ENCODE measurements around the gene OCA2. TPM values are rescaled to one million over a fixed set of nuclear protein-coding genes. Genes with fewer than 3 reads are reported as not detected.

The OCA2 gene
- total and polyA plus RNA-seq, 4 donors = 0.49 to 23.0 (median 2.3) TPM

GRCh38 chr15:27817258-27817657 is 281.9 kb downstream of the OCA2 start:
- H3K27me3 ChIP-seq (ENCODE audit: control insufficient read depth in 3 of 3, insufficient read depth in 3 of 3, low read length in 2 of 3) = no peaks in the 10 kb centered on the region
- no peak overlapping the region for H3K9ac ChIP-seq (ENCODE audit: insufficient read depth in 1 of 2, low read length in 2 of 2)
- WGBS, 2 donors = 80 to 91% methylated on average over 3 of the region's 3 CpGs
- TF ChIP-seq, protein P1, sequence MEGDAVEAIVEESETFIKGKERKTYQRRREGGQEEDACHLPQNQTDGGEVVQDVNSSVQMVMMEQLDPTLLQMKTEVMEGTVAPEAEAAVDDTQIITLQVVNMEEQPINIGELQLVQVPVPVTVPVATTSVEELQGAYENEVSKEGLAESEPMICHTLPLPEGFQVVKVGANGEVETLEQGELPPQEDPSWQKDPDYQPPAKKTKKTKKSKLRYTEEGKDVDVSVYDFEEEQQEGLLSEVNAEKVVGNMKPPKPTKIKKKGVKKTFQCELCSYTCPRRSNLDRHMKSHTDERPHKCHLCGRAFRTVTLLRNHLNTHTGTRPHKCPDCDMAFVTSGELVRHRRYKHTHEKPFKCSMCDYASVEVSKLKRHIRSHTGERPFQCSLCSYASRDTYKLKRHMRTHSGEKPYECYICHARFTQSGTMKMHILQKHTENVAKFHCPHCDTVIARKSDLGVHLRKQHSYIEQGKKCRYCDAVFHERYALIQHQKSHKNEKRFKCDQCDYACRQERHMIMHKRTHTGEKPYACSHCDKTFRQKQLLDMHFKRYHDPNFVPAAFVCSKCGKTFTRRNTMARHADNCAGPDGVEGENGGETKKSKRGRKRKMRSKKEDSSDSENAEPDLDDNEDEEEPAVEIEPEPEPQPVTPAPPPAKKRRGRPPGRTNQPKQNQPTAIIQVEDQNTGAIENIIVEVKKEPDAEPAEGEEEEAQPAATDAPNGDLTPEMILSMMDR (IDR thresholded peaks at IDR 0.05; ENCODE audit: control extremely low read depth, extremely low read depth) = no peak
- no peak for DNase-seq
- H3K27ac ChIP-seq (ENCODE audit: low read depth in 1 of 2, low read length in 1 of 2) = no peak overlapping the region
- no peak for ATAC-seq (ENCODE audit: insufficient read depth, low FRiP score)
- H3K4me1 ChIP-seq (ENCODE audit: control insufficient read depth in 5 of 5, insufficient read depth in 5 of 5, low read length in 5 of 5) = peaks cover 0 to 3% (median 0%) of the 10 kb centered on the region in 5 donors
- H3K36me3 ChIP-seq (ENCODE audit: control insufficient read depth in 4 of 4, insufficient read depth in 4 of 4, low read length in 4 of 4) = no peaks in the 10 kb centered on the region
- H3K4me3 ChIP-seq = no peak overlapping the region
- H3K9me3 ChIP-seq (ENCODE audit: control insufficient read depth in 4 of 4, insufficient read depth in 3 of 4, low read length in 3 of 4) = peaks cover 0 to 7% (median 0%) of the 10 kb centered on the region in 4 donors

- TF ChIP-seq, protein P1 (IDR thresholded peaks at IDR 0.05; ENCODE audit: control extremely low read depth, extremely low read depth) = no peak
- Histone ChIP-seq H3K9ac (ENCODE audit: insufficient read depth in 1 of 2, low read length in 2 of 2) (no peak overlapping the region), H3K4me1 (ENCODE audit: control insufficient read depth in 5 of 5, insufficient read depth in 5 of 5, low read length in 5 of 5) (peaks cover 0 to 8% (median 0%) of the 10 kb centered on the region in 5 donors), H3K36me3 (ENCODE audit: control insufficient read depth in 4 of 4, insufficient read depth in 4 of 4, low read length in 4 of 4) (no peaks in the 10 kb centered on the region), H3K9me3 (ENCODE audit: control insufficient read depth in 4 of 4, insufficient read depth in 3 of 4, low read length in 3 of 4) (peaks cover 0 to 7% (median 0%) of the 10 kb centered on the region in 4 donors), H3K27me3 (ENCODE audit: control insufficient read depth in 3 of 3, insufficient read depth in 3 of 3, low read length in 2 of 3) (no peaks in the 10 kb centered on the region), H3K4me3 (no peak overlapping the region), H3K27ac (ENCODE audit: low read depth in 1 of 2, low read length in 1 of 2) (no peak overlapping the region)
- ATAC-seq (ENCODE audit: insufficient read depth, low FRiP score) (no peak), DNase-seq (no peak)
- WGBS, 2 donors = 90 to 91% methylated on average over 8 of the region's 8 CpGs
These were observed 282.3 kb downstream of the OCA2 start for GRCh38 chr15:27816790-27817189.

DNA sequence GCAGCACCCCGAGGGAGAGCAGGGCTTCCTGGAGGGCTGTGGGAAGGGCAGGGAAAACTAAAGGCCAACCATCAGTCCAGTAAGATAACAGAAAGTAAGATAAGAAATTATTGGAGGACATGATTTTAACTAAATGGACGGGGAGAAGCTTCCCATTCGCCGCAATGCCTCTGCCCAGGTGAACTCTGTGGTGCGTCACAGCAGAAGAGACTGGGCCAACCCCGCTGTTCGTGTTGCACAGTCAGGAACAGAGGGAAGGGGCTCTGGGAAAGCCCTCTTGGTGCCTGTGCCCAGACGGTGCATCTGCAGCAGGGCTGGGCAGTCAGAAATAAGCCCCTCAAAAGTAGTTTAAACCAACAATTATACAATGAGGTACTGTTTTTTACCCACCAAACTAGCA is 284.1 kb downstream of the OCA2 start:
- Histone ChIP-seq H3K9ac (ENCODE audit: insufficient read depth in 1 of 2, low read length in 2 of 2) (no peak overlapping the region), H3K4me3 (no peak overlapping the region), H3K4me1 (ENCODE audit: control insufficient read depth in 5 of 5, insufficient read depth in 5 of 5, low read length in 5 of 5) (peaks cover 0 to 10% (median 0%) of the 10 kb centered on the region in 5 donors), H3K9me3 (ENCODE audit: control insufficient read depth in 4 of 4, insufficient read depth in 3 of 4, low read length in 3 of 4) (peaks cover 0 to 7% (median 0%) of the 10 kb centered on the region in 4 donors), H3K27ac (ENCODE audit: low read depth in 1 of 2, low read length in 1 of 2) (no peak overlapping the region), H3K27me3 (ENCODE audit: control insufficient read depth in 3 of 3, insufficient read depth in 3 of 3, low read length in 2 of 3) (no peaks in the 10 kb centered on the region), H3K36me3 (ENCODE audit: control insufficient read depth in 4 of 4, insufficient read depth in 4 of 4, low read length in 4 of 4) (no peaks in the 10 kb centered on the region)
- TF ChIP-seq, protein P1 (IDR thresholded peaks at IDR 0.05; ENCODE audit: control extremely low read depth, extremely low read depth) = no peak
- DNase-seq = no peak
- 78 to 84% methylated on average over 8 of the region's 8 CpGs for WGBS, 2 donors
- ATAC-seq (ENCODE audit: insufficient read depth, low FRiP score) = no peak

- no peak overlapping the region for H3K27ac ChIP-seq (ENCODE audit: low read depth in 1 of 2, low read length in 1 of 2)
- H3K9me3 ChIP-seq (ENCODE audit: control insufficient read depth in 4 of 4, insufficient read depth in 3 of 4, low read length in 3 of 4) = peaks cover 0 to 6% (median 0%) of the 10 kb centered on the region in 4 donors
- no peak overlapping the region for H3K4me3 ChIP-seq
- H3K36me3 ChIP-seq (ENCODE audit: control insufficient read depth in 4 of 4, insufficient read depth in 4 of 4, low read length in 4 of 4) = no peaks in the 10 kb centered on the region
- TF ChIP-seq, protein P1 (IDR thresholded peaks at IDR 0.05; ENCODE audit: control extremely low read depth, extremely low read depth) = no peak
- peaks cover 0 to 10% (median 0%) of the 10 kb centered on the region in 5 donors for H3K4me1 ChIP-seq (ENCODE audit: control insufficient read depth in 5 of 5, insufficient read depth in 5 of 5, low read length in 5 of 5)
- H3K9ac ChIP-seq (ENCODE audit: insufficient read depth in 1 of 2, low read length in 2 of 2) = no peak overlapping the region
- no peaks in the 10 kb centered on the region for H3K27me3 ChIP-seq (ENCODE audit: control insufficient read depth in 3 of 3, insufficient read depth in 3 of 3, low read length in 2 of 3)
- DNase-seq (no peak), ATAC-seq (ENCODE audit: insufficient read depth, low FRiP score) (no peak)
- WGBS, 2 donors = 78 to 95% methylated on average over 2 of the region's 2 CpGs
These were observed 286.0 kb downstream of the OCA2 start for GRCh38 chr15:27813139-27813538.

Data from lung (tissue), 12 donors.